Tibial nerve (tissue), 4 donors: Measurements from ENCODE around the gene NF2.

ENCODE experiments used
- EP300 ChIP-seq, 2 donors: sonication (generic); formaldehyde crosslinking; IDR thresholded peaks; one replicate each; pipeline ENCODE4 v1.6.1; 2017; ENCODE audit warnings: antibody characterized with exemption in 2 of 2, mild to moderate bottlenecking in 1 of 2
- POLR2A ChIP-seq, 2 donors: fragments of 450-650 bp; IDR thresholded peaks; one replicate each; pipeline ENCODE4 v1.6.1; 2017; ENCODE audit warnings: antibody characterized with exemption in 2 of 2, mild to moderate bottlenecking in 2 of 2, moderate library complexity in 2 of 2
- TF ChIP-seq, protein P1 (sequence below), 5 experiments: fragments of 200-600 bp in 3 of 5; fragments of 450-650 bp in 2 of 5; sonication (generic) in 3 of 5; IDR thresholded peaks; one replicate each; pipeline ENCODE4 v1.5.1; 2016 to 2019; ENCODE audit warnings: antibody characterized with exemption in 5 of 5, mild to moderate bottlenecking in 3 of 5, moderate library complexity in 2 of 5

DNA sequence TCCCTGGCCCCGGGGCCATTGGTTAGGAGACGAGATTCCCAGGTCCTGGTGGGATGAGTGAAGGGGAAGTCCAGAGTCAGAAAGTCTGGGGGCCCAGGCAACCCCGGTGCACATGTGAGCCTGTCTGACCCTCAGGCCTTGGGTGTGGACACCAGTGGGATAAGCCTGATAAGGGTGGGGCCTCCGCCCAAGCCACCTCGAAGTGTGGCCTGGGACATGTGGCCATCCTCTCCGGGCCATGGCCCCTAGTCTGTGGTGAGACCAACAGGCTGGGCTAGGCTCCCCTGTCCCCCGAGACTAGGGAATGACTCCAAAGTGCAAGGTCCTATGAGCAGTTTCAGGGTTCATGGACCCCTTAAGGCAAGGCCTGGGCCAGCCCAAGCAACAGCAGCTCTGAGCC is 122.7 kb downstream of the NF2 start:
- TF ChIP-seq, protein P1, sequence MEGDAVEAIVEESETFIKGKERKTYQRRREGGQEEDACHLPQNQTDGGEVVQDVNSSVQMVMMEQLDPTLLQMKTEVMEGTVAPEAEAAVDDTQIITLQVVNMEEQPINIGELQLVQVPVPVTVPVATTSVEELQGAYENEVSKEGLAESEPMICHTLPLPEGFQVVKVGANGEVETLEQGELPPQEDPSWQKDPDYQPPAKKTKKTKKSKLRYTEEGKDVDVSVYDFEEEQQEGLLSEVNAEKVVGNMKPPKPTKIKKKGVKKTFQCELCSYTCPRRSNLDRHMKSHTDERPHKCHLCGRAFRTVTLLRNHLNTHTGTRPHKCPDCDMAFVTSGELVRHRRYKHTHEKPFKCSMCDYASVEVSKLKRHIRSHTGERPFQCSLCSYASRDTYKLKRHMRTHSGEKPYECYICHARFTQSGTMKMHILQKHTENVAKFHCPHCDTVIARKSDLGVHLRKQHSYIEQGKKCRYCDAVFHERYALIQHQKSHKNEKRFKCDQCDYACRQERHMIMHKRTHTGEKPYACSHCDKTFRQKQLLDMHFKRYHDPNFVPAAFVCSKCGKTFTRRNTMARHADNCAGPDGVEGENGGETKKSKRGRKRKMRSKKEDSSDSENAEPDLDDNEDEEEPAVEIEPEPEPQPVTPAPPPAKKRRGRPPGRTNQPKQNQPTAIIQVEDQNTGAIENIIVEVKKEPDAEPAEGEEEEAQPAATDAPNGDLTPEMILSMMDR (IDR thresholded peaks at IDR 0.05) = no peak
- TF ChIP-seq POLR2A (IDR thresholded peaks at IDR 0.05) (no peak), EP300 (IDR thresholded peaks at IDR 0.05) (no peak)
